ENCODE measurements around the gene PARP12. TPM values are rescaled to one million over a fixed set of nuclear protein-coding genes. Genes with fewer than 3 reads are reported as not detected.

Gene PARP12
- total and polyA plus RNA-seq, 2 of the 13 experiments (the other 11 are each of a cell fraction or from before 2014, with no cell fraction given), result 15.5 to 35.2 TPM

DNA sequence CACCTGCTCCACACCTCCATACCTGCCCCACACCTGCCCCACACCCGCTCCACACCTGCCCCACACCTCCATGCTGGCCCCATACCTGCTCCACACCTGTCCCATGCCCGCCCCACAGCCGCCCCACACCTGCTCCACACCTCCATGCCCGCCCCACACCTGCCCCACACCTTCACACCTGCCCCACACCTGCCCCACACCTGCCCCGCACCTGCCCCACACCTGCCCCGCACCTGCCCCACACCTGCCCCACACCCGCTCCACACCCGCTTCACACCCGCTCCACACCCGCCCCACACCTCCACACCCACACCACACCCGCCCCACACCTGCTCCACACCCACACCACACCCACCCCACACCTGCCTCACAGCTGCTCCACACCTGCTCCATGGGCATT, 53.0 kb downstream of the PARP12 start:
- in situ Hi-C loops (cut with HindIII; ENCODE audit: extremely low pct_ligation_motif_present, low pct_unique_long_range_greater_than_20kb) (loop anchor here (10.0 kb wide), 2 partner anchors 395 to 515 kb away; no protein-coding TSS in a partner anchor), intact Hi-C loops (cut with micrococcal nuclease; ENCODE audit: unreplicated experiment) (loop anchor here (5.0 kb wide), 2 partner anchors 68 to 318 kb away; no protein-coding TSS in a partner anchor)
- TF ChIP-seq HNRNPK (IDR thresholded peaks at IDR 0.05; ENCODE audit: low read depth, low read length, poor library complexity, severe bottlenecking) (peak; percentile 65), ZNF644 (CRISPR knock-in tag; IDR thresholded peaks at IDR 0.05; ENCODE audit: low read depth) (no peak), ZNF652 (CRISPR knock-in tag; IDR thresholded peaks at IDR 0.05; ENCODE audit: borderline replicate concordance, low read depth) (no peak), ZNF781 (CRISPR knock-in tag; IDR thresholded peaks at IDR 0.05; ENCODE audit: borderline replicate concordance, not compliant biosample characterization) (no peak)
- Histone ChIP-seq H4K20me1 (ENCODE audit: insufficient read depth, low read length) (no peaks in the 10 kb centered on the region), H3K4me1 (ENCODE audit: insufficient read depth, low read length) (peaks cover 6% of the 10 kb centered on the region; the same call in 1 of the 2 replicates), H3K4me3 (replicated peaks in 1 of 3; ENCODE audit: insufficient read depth in 1 of 3, low read depth in 2 of 3, low read length in 3 of 3) (no peak overlapping the region), H3K27ac (ENCODE audit: extremely low read length, insufficient read depth, low read length) (no peak overlapping the region), H3K9me3 (ENCODE audit: low read length) (no peaks in the 10 kb centered on the region), H3K27me3 (ENCODE audit: control insufficient read depth in 1 of 2, insufficient read depth in 2 of 2, low read length in 2 of 2) (peaks cover 2 to 37% of the 10 kb centered on the region in 2 experiments; a peak in 4 of 5 replicates), H3K4me2 (ENCODE audit: low read depth, low read length) (no peak overlapping the region), H3K36me3 (replicated peaks in 1 of 2; ENCODE audit: control insufficient read depth in 1 of 2, insufficient read depth in 2 of 2, low read length in 2 of 2) (no peaks in the 10 kb centered on the region), H3K79me2 (ENCODE audit: insufficient read depth, low read length) (no peaks in the 10 kb centered on the region), H3K9ac (ENCODE audit: insufficient read depth, low read depth, low read length) (no peak overlapping the region), H2AFZ (ENCODE audit: low read length) (no peak overlapping the region)
- 58% methylated on average over 11 of the region's 11 CpGs for WGBS (ENCODE audit: low lambda C conversion rate)
- ATAC-seq (no peak), DNase-seq (ENCODE audit: low spot score) (no peak), FAIRE-seq (no peak)
- BruUV-seq (replicated peaks), result no TSS peak
- ChIA-PET POLR2A (no interaction called here), CTCF (ENCODE audit: low intra/inter-chr PET ratio, low total read pairs) (no interaction called here)

DNA sequence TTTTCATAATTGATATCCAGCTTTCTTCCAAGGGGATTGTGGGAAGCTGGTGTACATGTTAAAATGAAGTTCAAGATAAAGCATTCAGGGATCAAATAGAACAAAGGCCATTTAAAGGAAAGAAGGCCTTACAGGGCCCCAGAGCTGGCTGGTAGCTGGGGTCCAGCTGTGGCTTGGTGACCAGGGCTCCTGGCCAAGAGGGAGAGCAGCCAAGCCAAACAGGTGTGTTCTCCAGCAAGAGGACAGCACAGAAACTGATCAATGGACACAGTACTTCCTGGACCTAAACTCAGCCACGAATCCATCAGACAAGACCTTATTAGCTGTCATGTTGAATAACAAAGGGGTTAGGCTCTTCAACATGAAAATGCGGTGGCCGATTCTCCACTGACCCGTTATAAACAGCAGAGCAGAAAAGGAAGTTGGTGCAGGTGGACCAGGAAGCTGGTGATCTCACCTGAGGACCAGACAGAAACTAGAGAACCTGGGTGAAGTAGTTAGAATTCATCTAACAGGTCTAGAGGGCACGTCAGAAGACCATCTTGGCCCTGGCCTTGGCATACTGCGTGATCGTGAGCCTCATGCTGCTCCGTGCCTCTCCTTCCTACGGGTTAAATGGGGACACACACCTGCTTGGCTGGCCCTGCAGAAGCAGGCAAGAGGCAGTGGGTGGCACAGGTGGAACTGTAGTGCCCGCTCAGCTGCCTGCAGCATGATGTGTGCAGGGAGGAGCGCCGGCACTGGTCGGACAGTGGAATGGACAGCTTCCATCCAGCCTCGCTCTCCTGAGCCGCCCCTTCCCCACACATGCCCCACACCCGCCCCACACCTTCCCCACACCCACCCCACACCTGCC, 53.8 kb downstream of the PARP12 start:
- FAIRE-seq, result no peak

More for the DNA sequence above, 53.8 kb downstream of the PARP12 start:
- no peak overlapping the region for H3K4me2 ChIP-seq (ENCODE audit: low read depth, low read length)
- ATAC-seq, result no peak
- ChIA-PET POLR2A (no interaction called here), CTCF (ENCODE audit: low intra/inter-chr PET ratio, low total read pairs) (no interaction called here)
- peaks cover 2 to 32% of the 10 kb centered on the region in 2 experiments; a peak in 4 of 5 replicates for H3K27me3 ChIP-seq (ENCODE audit: control insufficient read depth in 1 of 2, insufficient read depth in 2 of 2, low read length in 2 of 2)
- no peaks in the 10 kb centered on the region for H3K79me2 ChIP-seq (ENCODE audit: insufficient read depth, low read length)
- no peak overlapping the region for H2AFZ ChIP-seq (ENCODE audit: low read length)
- H3K4me1 ChIP-seq (ENCODE audit: insufficient read depth, low read length), result peaks cover 13% of the 10 kb centered on the region
- intact Hi-C loops (cut with micrococcal nuclease; ENCODE audit: unreplicated experiment), result loop anchor here (5.0 kb wide), 2 partner anchors 68 to 318 kb away; no protein-coding TSS in a partner anchor
- H4K20me1 ChIP-seq (ENCODE audit: insufficient read depth, low read length), result no peaks in the 10 kb centered on the region
- H3K36me3 ChIP-seq (replicated peaks in 1 of 2; ENCODE audit: control insufficient read depth in 1 of 2, insufficient read depth in 2 of 2, low read length in 2 of 2), result no peaks in the 10 kb centered on the region
- no peaks in the 10 kb centered on the region for H3K9me3 ChIP-seq (ENCODE audit: low read length)
- BruUV-seq (replicated peaks), result no TSS peak
- no peak overlapping the region for H3K4me3 ChIP-seq (replicated peaks in 1 of 3; ENCODE audit: insufficient read depth in 1 of 3, low read depth in 2 of 3, low read length in 3 of 3)
- 53% methylated on average over 11 of the region's 16 CpGs for whole genome bisulfite sequencing (ENCODE audit: low lambda C conversion rate)
- in situ Hi-C loops (cut with HindIII; ENCODE audit: extremely low pct_ligation_motif_present, low pct_unique_long_range_greater_than_20kb), result loop anchor here (10.0 kb wide), 2 partner anchors 394 to 514 kb away; no protein-coding TSS in a partner anchor
- no peak for DNase-seq (ENCODE audit: low spot score)
- H3K27ac ChIP-seq (ENCODE audit: extremely low read length, insufficient read depth, low read length), result no peak overlapping the region
- no peak overlapping the region for H3K9ac ChIP-seq (ENCODE audit: insufficient read depth, low read depth, low read length)
- TF ChIP-seq HNRNPK (IDR thresholded peaks at IDR 0.05; ENCODE audit: low read depth, low read length, poor library complexity, severe bottlenecking) (peak; percentile 29), RFX1 (IDR thresholded peaks at IDR 0.05) (no peak), RXRB (CRISPR knock-in tag; IDR thresholded peaks at IDR 0.05; ENCODE audit: borderline replicate concordance) (no peak)
